OCI-LY3 (cell line): Measurements from ENCODE around the gene HTR2A.

ENCODE experiments used
- EZH2phosphoT487 ChIP-seq: fragments of 200-600 bp; shearing (Covaris generic); IDR thresholded peaks from 2 replicates; pipeline ENCODE4 v1.6.1; 2018; ENCODE audit warnings: antibody characterized with exemption, mixed run types, low read depth
- TF ChIP-seq, protein P1 (sequence below): fragments of 200-600, 300-600 bp; sonication (generic); IDR thresholded peaks from 2 replicates; pipeline ENCODE4 v1.5.1; 2014; ENCODE audit warnings: antibody characterized with exemption, low read length, low read depth

DNA sequence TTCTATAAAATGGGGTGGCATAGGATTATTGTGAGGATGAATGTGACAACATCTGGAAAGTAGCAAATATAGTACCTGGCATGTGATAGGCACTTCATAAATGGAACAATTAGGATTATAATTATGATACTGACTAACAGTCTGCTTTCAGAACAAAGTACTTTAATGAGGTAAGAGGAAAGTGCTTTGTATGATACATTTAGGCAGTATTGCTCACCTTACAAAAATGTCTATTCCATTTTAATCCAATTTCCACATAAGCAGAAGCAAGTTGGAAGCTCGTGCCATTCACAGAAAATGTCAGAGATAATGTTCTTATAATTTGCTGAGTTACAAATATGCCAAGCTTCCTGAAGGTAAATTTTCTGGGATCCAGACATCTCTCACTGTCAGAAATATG lies 16.9 kb upstream of the HTR2A start:
- TF ChIP-seq, protein P1, sequence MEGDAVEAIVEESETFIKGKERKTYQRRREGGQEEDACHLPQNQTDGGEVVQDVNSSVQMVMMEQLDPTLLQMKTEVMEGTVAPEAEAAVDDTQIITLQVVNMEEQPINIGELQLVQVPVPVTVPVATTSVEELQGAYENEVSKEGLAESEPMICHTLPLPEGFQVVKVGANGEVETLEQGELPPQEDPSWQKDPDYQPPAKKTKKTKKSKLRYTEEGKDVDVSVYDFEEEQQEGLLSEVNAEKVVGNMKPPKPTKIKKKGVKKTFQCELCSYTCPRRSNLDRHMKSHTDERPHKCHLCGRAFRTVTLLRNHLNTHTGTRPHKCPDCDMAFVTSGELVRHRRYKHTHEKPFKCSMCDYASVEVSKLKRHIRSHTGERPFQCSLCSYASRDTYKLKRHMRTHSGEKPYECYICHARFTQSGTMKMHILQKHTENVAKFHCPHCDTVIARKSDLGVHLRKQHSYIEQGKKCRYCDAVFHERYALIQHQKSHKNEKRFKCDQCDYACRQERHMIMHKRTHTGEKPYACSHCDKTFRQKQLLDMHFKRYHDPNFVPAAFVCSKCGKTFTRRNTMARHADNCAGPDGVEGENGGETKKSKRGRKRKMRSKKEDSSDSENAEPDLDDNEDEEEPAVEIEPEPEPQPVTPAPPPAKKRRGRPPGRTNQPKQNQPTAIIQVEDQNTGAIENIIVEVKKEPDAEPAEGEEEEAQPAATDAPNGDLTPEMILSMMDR: no peak
- no peak for TF ChIP-seq EZH2phosphoT487
